Activated CD8-positive, alpha-beta memory T cell treated with anti-CD3 and anti-CD28 coated beads for 24 hours (primary cell): ENCODE measurements around the gene AGPAT4.
"Not testable (repeated sequence)": the region's sequence is repeated elsewhere in the genome, so short reads cannot be mapped to it uniquely, and the experiment has no call there.

Source experiments
- DNase-seq: peaks from one replicate; pipeline ENCODE4 v3.0.0-alpha.2; 2020

AGPAT4 gene

GRCh38 chr6:161273752-161274487 is at the start of gene AGPAT4:
Gene AGPAT4, minus strand, starts transcription at chr6:161274061. Its CDS starts 41,848 bp downstream, at chr6:161232213.
- peak; percentile 76 for DNase-seq

GRCh38 chr6:161319231-161319630 is 45.4 kb upstream of the AGPAT4 start:
- no peak for DNase-seq

GRCh38 chr6:161318456-161318855 is 44.6 kb upstream of the AGPAT4 start:
- DNase-seq: no peak

- no peak for DNase-seq
Measured at GRCh38 chr6:161316531-161316930, 42.7 kb upstream of the AGPAT4 start.

- DNase-seq: not testable (repeated sequence)
Measured at GRCh38 chr6:161315246-161315917, 41.5 kb upstream of the AGPAT4 start.

- DNase-seq: not testable (repeated sequence)
Measured at GRCh38 chr6:161314541-161315245, 40.8 kb upstream of the AGPAT4 start.

- DNase-seq: no peak
Measured at GRCh38 chr6:161313940-161314509, 40.2 kb upstream of the AGPAT4 start.

GRCh38 chr6:161313475-161313874 is 39.6 kb upstream of the AGPAT4 start:
- not testable (repeated sequence) for DNase-seq

- not testable (repeated sequence) for DNase-seq
Measured at GRCh38 chr6:161309774-161310173, 35.9 kb upstream of the AGPAT4 start.

GRCh38 chr6:161308075-161308655 is 34.3 kb upstream of the AGPAT4 start:
- no peak for DNase-seq

GRCh38 chr6:161305860-161306259 is 32.0 kb upstream of the AGPAT4 start:
- DNase-seq: no peak

- DNase-seq: no peak
Measured at GRCh38 chr6:161303628-161304340, 29.9 kb upstream of the AGPAT4 start.

- no peak for DNase-seq
Measured at GRCh38 chr6:161302949-161303348, 29.1 kb upstream of the AGPAT4 start.

GRCh38 chr6:161301338-161301737 is 27.5 kb upstream of the AGPAT4 start:
- no peak for DNase-seq

- no peak for DNase-seq
Measured at GRCh38 chr6:161300823-161301222, 27.0 kb upstream of the AGPAT4 start.

- no peak for DNase-seq
Measured at GRCh38 chr6:161299726-161300125, 25.9 kb upstream of the AGPAT4 start.

- DNase-seq: no peak
Measured at GRCh38 chr6:161295784-161296183, 21.9 kb upstream of the AGPAT4 start.

- no peak for DNase-seq
Measured at GRCh38 chr6:161292650-161293281, 18.9 kb upstream of the AGPAT4 start.

GRCh38 chr6:161292145-161292544 is 18.3 kb upstream of the AGPAT4 start:
- DNase-seq: no peak

- no peak for DNase-seq
Measured at GRCh38 chr6:161290751-161291150, 16.9 kb upstream of the AGPAT4 start.

- DNase-seq: no peak
Measured at GRCh38 chr6:161284653-161285052, 10.8 kb upstream of the AGPAT4 start.

- DNase-seq: no peak
Measured at GRCh38 chr6:161281092-161281491, 7.2 kb upstream of the AGPAT4 start.
